Activated CD8-positive, alpha-beta memory T cell treated with anti-CD3 and anti-CD28 coated beads, Interleukin-2, amount 10 ng/mL, durations not matched to agents 7 days and 5 days (primary cell): ENCODE data around the gene GINS1. TPM values are rescaled to one million over a fixed set of nuclear protein-coding genes. Genes with fewer than 3 reads are reported as not detected.
"Not testable (repeated sequence)": the region's sequence is repeated elsewhere in the genome, so short reads cannot be mapped to it uniquely, and the experiment has no call there.

Experiments
- ATAC-seq: fragments of 150-1000 bp; cut with Tn5 transposase; one replicate; pipeline ENCODE4 v1.10.0; 2021; ENCODE audit warnings: moderate library complexity
- CTCF ChIA-PET: fragments of 350-600 bp; sonication (Branson Sonifier 250); formaldehyde crosslinking; loops from one replicate; lab custom pipeline; 2021; ENCODE audit warnings: antibody characterized with exemption; lab: Charles Lee
- DNase-seq: peaks from one replicate; pipeline ENCODE4 v3.0.0-alpha.2; 2020
- H3K27ac Mint-ChIP-seq: one replicate; pipeline ENCODE4 v1.8.0; 2021; ENCODE audit warnings: mild to moderate bottlenecking, mixed read lengths
- H3K27me3 Mint-ChIP-seq: one replicate; pipeline ENCODE4 v1.8.0; 2021; ENCODE audit warnings: mixed read lengths
- H3K36me3 Mint-ChIP-seq: one replicate; pipeline ENCODE4 v1.8.0; 2021; ENCODE audit warnings: mild to moderate bottlenecking, mixed read lengths
- H3K4me1 Mint-ChIP-seq: one replicate; pipeline ENCODE4 v1.8.0; 2021; ENCODE audit warnings: mixed read lengths
- H3K4me3 Mint-ChIP-seq: one replicate; pipeline ENCODE4 v1.8.0; 2021; ENCODE audit warnings: mild to moderate bottlenecking, moderate library complexity, mixed read lengths
- H3K9me3 Mint-ChIP-seq: one replicate; pipeline ENCODE4 v1.8.0; 2022; ENCODE audit warnings: low read depth, mixed read lengths
- total RNA-seq, 2 experiments: library from RNA; stranded (reverse); gene quantifications; one replicate each; pipeline ENCODE4 v1.2.3, GENCODE V29; 2021

The GINS1 gene
- total RNA-seq, 2 experiments from 2014 or later = 36.0 to 36.5 TPM

DNA sequence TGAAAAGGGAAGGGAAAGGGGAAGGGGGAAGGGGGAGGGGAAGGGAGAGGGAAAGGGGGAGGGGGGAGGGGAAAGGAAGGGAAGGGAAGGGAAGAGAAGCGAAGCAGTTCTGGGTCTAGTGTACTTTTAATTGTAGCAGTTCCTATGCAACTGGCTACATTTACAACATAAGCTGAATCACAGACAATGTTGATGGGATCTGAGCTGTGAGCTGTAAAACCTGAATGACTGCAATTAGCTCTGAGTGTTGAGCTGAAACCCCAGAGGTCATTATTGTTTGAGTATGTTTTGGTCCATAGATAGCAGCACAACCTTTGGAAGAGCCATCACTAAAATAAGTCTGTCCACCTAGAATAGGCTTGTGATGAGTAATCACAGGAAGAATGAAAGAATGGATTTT is 9.7 kb upstream of the GINS1 start:
- ATAC-seq (no peak), DNase-seq (no peak)
- CTCF ChIA-PET = interaction anchor here (1.6 to 4.1 kb wide), 4 partner anchors 88 to 403 kb away, joined by 3 to 28 read pairs (median 20); no protein-coding TSS in a partner anchor
- peaks cover 4% of the 10 kb centered on the region for H3K36me3 Mint-ChIP-seq
- H3K4me3 Mint-ChIP-seq = no peak overlapping the region
- peaks cover 12% of the 10 kb centered on the region for H3K27me3 Mint-ChIP-seq
- peaks cover 7% of the 10 kb centered on the region for H3K4me1 Mint-ChIP-seq
- no peak overlapping the region for H3K27ac Mint-ChIP-seq
- H3K9me3 Mint-ChIP-seq = peaks cover 6% of the 10 kb centered on the region

GRCh38 chr20:25398376-25399036 is 9.0 kb upstream of the GINS1 start:
- ATAC-seq (no peak), DNase-seq (no peak)
- CTCF ChIA-PET = interaction anchor here (0.8 to 4.1 kb wide), 18 partner anchors 10 to 404 kb away, joined by 3 to 28 read pairs (median 4); partner anchors contain the start of genes GINS1 and PYGB
- H3K27me3 Mint-ChIP-seq = peaks cover 12% of the 10 kb centered on the region
- no peak overlapping the region for H3K27ac Mint-ChIP-seq
- no peak overlapping the region for H3K4me3 Mint-ChIP-seq
- peaks cover 8% of the 10 kb centered on the region for H3K36me3 Mint-ChIP-seq
- peaks cover 11% of the 10 kb centered on the region for H3K9me3 Mint-ChIP-seq
- peaks cover 7% of the 10 kb centered on the region for H3K4me1 Mint-ChIP-seq

DNA sequence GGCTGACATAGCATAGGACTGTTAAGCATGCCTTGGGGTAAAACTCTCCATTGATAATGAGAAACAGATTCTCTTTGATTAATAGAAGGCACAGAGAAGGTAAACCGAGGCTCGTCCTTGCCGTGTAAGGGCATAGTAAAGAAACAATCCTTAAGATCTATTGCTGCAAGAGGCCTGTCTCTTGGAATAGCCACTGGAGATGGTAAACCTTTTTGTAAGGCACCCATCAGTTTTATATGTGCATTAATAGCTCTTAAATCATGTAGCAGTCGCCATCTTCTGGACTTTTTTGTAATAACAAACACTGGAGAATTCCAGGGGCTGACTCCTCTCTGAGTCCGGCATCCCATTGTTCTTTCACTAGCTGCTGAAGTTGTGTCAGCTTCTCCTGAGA is 8.4 kb upstream of the GINS1 start:
- H3K4me3 Mint-ChIP-seq = no peak overlapping the region
- peak; percentile 45 for DNase-seq
- H3K27ac Mint-ChIP-seq = no peak overlapping the region
- peaks cover 12% of the 10 kb centered on the region for H3K27me3 Mint-ChIP-seq
- CTCF ChIA-PET = interaction anchor here (0.7 to 4.1 kb wide), 20 partner anchors 10 to 404 kb away, joined by 3 to 28 read pairs (median 4); partner anchors contain the start of genes GINS1 and PYGB
- peak; percentile 51 for ATAC-seq
- H3K36me3 Mint-ChIP-seq = peaks cover 8% of the 10 kb centered on the region
- peaks cover 12% of the 10 kb centered on the region for H3K9me3 Mint-ChIP-seq
- peaks cover 7% of the 10 kb centered on the region for H3K4me1 Mint-ChIP-seq

DNA sequence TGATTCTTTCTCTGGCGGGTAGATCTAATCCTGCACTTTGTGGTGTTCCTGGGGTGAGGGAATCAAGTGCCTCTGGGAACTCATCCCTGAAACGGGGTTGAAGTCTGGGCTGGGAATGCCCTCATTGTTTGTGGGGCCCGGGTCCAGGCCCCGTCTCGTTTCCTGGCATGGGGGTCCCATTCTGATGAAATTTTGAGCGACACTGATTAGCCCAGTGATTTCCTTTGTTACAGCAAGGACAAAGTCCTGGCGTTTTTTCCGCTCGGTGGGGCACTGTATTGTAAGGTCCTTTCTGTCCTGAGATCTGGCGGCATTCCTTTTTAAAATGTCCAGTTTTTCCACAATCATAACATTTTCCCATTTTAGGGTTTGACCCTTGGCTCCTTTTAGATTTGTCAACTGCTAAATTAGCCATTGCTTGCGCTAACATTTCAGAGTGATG is 7.2 kb upstream of the GINS1 start:
- not testable (repeated sequence) for ATAC-seq, H3K4me1 Mint-ChIP-seq, H3K27ac Mint-ChIP-seq, H3K4me3 Mint-ChIP-seq, DNase-seq
- Mint-ChIP-seq H3K36me3 (peaks cover 11% of the 10 kb centered on the region), H3K9me3 (peaks cover 14% of the 10 kb centered on the region), H3K27me3 (peaks cover 12% of the 10 kb centered on the region)
- CTCF ChIA-PET = interaction anchor here (0.9 to 4.1 kb wide), 8 partner anchors 8 to 405 kb away, joined by 3 to 28 read pairs (median 8); partner anchors contain the start of genes GINS1 and PYGB

GRCh38 chr20:25402583-25402982 is 4.9 kb upstream of the GINS1 start:
- Mint-ChIP-seq H3K27ac (no peak overlapping the region), H3K36me3 (peaks cover 11% of the 10 kb centered on the region), H3K4me3 (no peak overlapping the region), H3K27me3 (peaks cover 8% of the 10 kb centered on the region), H3K4me1 (peaks cover 11% of the 10 kb centered on the region), H3K9me3 (peaks cover 14% of the 10 kb centered on the region)
- ATAC-seq = no peak
- CTCF ChIA-PET = no interaction called here
- DNase-seq = no peak

DNA sequence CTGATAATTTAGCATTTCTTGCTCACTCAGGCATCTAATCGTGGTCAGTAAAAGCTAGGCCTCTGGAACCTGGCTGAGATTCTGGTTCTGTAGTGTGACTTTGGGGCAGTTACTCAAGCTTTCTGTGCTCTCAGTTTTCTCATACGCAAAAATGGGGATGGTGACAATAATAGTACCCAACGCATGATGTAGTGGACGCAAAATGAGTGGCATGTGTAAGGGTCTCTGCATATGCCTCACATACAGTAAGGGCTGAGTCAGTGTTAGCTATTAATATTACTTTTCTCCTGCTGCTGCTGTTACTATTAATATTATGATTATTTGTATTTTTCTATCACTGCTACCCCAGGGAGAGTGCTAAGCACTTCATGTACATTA is 686 bp downstream of the GINS1 start:
- H3K36me3 Mint-ChIP-seq = peaks cover 25% of the 10 kb centered on the region
- ATAC-seq = no peak
- H3K4me1 Mint-ChIP-seq = peaks cover 27% of the 10 kb centered on the region
- H3K4me3 Mint-ChIP-seq = peak overlapping the region; percentile 85
- H3K27ac Mint-ChIP-seq = peak overlapping the region; percentile 92
- CTCF ChIA-PET = interaction anchor here (0.6 to 3.8 kb wide), 7 partner anchors 9 to 414 kb away, joined by 3 to 24 read pairs (median 6); partner anchors contain the start of gene ABHD12
- no peaks in the 10 kb centered on the region for H3K27me3 Mint-ChIP-seq
- peaks cover 6% of the 10 kb centered on the region for H3K9me3 Mint-ChIP-seq
- DNase-seq = no peak

DNA sequence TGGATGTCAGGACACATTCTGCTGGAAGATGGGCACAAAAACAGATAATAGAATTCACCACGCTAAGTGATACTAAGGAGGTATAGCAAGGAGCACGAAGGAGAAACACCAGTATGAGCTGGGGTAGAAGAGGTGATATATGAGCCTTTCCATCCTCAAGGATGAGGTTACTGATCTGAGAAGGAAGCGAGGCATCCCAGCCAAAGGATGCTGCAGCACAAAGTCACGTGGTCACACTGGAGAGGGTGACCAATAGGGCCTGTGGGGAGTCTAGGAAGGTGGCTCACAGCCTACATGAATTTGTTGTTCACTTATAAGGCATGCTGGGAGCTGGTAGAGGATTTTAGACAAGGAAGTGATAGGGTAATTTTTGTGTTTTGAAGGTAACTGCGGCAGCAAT is 1.4 kb downstream of the GINS1 start:
- peaks cover 3% of the 10 kb centered on the region for H3K9me3 Mint-ChIP-seq
- H3K27ac Mint-ChIP-seq = peak overlapping the region; percentile 40
- H3K36me3 Mint-ChIP-seq = peaks cover 25% of the 10 kb centered on the region
- H3K4me3 Mint-ChIP-seq = peak overlapping the region; percentile 85
- no peaks in the 10 kb centered on the region for H3K27me3 Mint-ChIP-seq
- CTCF ChIA-PET = interaction anchor here (2.6 to 3.8 kb wide), 2 partner anchors 10 to 11 kb away, joined by 9 to 24 read pairs; no protein-coding TSS in a partner anchor
- peaks cover 27% of the 10 kb centered on the region for H3K4me1 Mint-ChIP-seq
- DNase-seq (no peak), ATAC-seq (no peak)

GRCh38 chr20:25418776-25419175 is 11.3 kb downstream of the GINS1 start:
- ATAC-seq (peak; percentile 27), DNase-seq (no peak)
- Mint-ChIP-seq H3K27ac (peak overlapping the region; percentile 34), H3K4me3 (no peak overlapping the region), H3K9me3 (no peaks in the 10 kb centered on the region), H3K36me3 (peaks cover 34% of the 10 kb centered on the region), H3K4me1 (peaks cover 3% of the 10 kb centered on the region), H3K27me3 (no peaks in the 10 kb centered on the region)
- CTCF ChIA-PET = interaction anchor here (0.9 to 2.1 kb wide), 2 partner anchors 11 to 123 kb away, joined by 3 to 9 read pairs; partner anchors contain the start of gene GINS1

DNA sequence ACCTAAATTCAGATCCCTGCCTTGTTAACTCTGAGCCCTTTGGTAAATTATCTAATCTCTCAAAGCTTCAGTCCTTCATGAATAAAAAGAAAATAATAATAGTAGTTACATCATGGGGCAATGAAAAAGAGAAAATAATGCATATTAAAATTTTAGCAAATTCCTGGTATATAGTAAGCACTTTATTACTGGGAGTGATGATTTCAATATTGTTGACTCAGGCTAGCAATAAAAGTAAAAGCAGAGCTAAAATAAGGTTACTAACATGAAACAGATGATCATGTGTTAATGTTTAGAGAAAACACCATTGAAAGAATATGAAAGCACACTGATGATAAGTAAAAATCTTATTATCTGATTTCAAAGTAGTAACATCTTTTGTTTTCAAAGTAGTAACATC is 13.6 kb downstream of the GINS1 start:
- Mint-ChIP-seq H3K4me1 (peaks cover 14% of the 10 kb centered on the region), H3K4me3 (no peak overlapping the region), H3K36me3 (peaks cover 40% of the 10 kb centered on the region), H3K27ac (no peak overlapping the region), H3K9me3 (no peaks in the 10 kb centered on the region), H3K27me3 (no peaks in the 10 kb centered on the region)
- CTCF ChIA-PET = interaction anchor here (0.7 kb wide), 1 partner anchor 29 kb away, joined by 3 read pairs; no protein-coding TSS in a partner anchor
- ATAC-seq = no peak
- DNase-seq = no peak

DNA sequence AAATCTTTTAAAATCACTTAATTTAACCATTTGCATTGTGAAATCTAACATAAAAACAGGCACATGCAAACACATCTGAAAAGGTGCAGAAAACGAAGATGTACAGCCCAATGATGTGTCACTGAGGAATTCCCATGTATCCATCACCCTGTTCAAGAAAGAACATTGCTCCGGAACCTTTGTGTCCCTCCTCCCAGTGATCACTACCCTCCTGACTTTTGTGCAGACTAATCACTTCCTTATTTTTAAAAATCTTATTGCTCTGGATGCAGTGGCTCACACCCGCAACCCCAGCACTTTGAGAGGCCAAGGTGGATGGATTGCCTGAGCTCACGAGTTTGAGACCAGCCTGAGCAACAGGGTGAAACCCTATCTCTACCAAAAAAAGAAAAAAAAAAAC is 14.6 kb downstream of the GINS1 start:
- Mint-ChIP-seq H3K36me3 (peaks cover 44% of the 10 kb centered on the region), H3K4me1 (peaks cover 18% of the 10 kb centered on the region), H3K27ac (no peak overlapping the region), H3K9me3 (no peaks in the 10 kb centered on the region), H3K4me3 (no peak overlapping the region), H3K27me3 (no peaks in the 10 kb centered on the region)
- CTCF ChIA-PET = no interaction called here
- no peak for ATAC-seq
- no peak for DNase-seq

GRCh38 chr20:25424536-25424935 is 17.1 kb downstream of the GINS1 start:
- H3K27me3 Mint-ChIP-seq = no peaks in the 10 kb centered on the region
- no peaks in the 10 kb centered on the region for H3K9me3 Mint-ChIP-seq
- peaks cover 54% of the 10 kb centered on the region for H3K36me3 Mint-ChIP-seq
- no peak overlapping the region for H3K4me3 Mint-ChIP-seq
- CTCF ChIA-PET = interaction anchor here (1.1 to 1.7 kb wide), 2 partner anchors 154 to 431 kb away, joined by 3 to 4 read pairs; no protein-coding TSS in a partner anchor
- H3K4me1 Mint-ChIP-seq = peaks cover 18% of the 10 kb centered on the region
- DNase-seq = no peak
- ATAC-seq = no peak
- H3K27ac Mint-ChIP-seq = no peak overlapping the region

- H3K36me3 Mint-ChIP-seq = peaks cover 44% of the 10 kb centered on the region
Observed at GRCh38 chr20:25437153-25437581, 29.7 kb downstream of the GINS1 start.

GRCh38 chr20:25439328-25439727 is 31.9 kb downstream of the GINS1 start:
- CTCF ChIA-PET = no interaction called here
- no peak for ATAC-seq
- Mint-ChIP-seq H3K27ac (no peak overlapping the region), H3K4me3 (no peak overlapping the region), H3K9me3 (no peaks in the 10 kb centered on the region), H3K27me3 (no peaks in the 10 kb centered on the region), H3K36me3 (peaks cover 45% of the 10 kb centered on the region), H3K4me1 (no peaks in the 10 kb centered on the region)
- DNase-seq = no peak

More at GRCh38 chr20:25437153-25437581, 29.7 kb downstream of the GINS1 start:
- CTCF ChIA-PET = no interaction called here
- H3K27ac Mint-ChIP-seq = no peak overlapping the region
- H3K9me3 Mint-ChIP-seq = no peaks in the 10 kb centered on the region
- H3K27me3 Mint-ChIP-seq = no peaks in the 10 kb centered on the region
- H3K4me3 Mint-ChIP-seq = no peak overlapping the region
- no peak for DNase-seq
- ATAC-seq = no peak
- no peaks in the 10 kb centered on the region for H3K4me1 Mint-ChIP-seq
